DLD1 (cell line): ENCODE measurements around the gene GCKR.

Experiments
- in situ Hi-C: cut with HindIII; loops from 2 replicates; pipeline ENCODE4 v1.10.0; 2017; ENCODE audit warnings: low sequenced_read_pairs

Gene GCKR

DNA sequence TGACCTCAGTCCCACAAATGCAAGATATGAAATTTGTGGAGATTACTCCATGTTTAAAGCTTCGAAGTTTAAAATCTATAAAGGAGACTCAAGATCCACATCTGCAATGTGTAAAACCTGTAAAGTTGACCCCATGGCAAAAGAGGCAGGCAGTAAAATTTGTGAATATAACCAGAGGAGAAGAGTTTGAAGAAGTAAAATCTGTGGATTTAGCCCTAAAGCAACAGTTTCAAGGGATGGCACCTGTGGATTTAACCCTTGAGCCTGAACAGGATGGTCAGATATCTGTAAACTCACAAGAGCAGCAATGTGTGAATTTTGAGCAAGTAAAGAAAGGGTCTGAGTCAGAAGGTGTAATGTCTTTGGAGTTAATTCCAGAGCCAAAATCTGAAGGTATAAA, 75.0 kb downstream of the GCKR start:
- in situ Hi-C loops: no loop called here

DNA sequence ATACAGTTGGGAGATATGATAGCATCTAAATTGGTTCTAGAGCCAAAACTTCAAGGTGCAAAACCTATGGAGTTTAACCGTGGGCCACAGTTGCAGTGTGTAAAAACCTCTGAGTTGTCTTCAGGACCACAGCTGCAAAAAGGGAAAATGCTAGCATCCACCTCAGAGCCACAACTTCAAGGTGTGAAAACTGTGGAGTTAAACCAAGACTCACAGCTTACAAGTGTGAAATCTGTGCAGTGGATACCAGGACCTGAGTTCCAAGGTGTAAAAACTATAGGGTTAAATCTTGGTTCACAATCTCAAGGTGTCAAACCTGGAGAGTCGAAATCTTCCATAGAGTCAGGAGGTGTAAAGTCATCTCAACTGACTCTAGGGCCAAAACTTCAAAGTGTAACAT, 75.8 kb downstream of the GCKR start:
- in situ Hi-C loops: no loop called here

DNA sequence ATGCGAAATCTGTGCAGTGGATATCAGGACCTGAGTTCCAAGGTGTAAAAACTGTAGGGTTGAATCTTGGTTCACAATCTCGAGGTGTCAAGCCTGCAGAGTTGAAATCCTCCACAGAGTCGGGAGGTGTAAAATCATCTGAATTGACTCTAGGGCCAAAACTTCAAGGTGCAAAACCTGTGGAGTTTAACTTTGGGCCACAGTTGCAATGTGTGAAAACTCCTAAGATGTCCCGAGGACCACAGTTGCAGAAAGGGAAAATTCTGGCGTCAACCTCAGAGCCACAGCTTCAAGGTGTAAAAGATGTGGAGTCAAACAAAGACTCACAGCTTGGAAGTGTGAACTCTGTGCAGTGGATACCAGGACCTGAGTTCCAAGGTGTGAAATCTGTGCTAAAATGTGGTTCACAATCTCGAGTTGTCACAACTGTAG, 76.4 kb downstream of the GCKR start:
- in situ Hi-C loops: no loop called here
